HL-60/S4 (cell line): ENCODE measurements around the gene ALDH9A1.

Experiments
- in situ Hi-C: fragments of 300-500 bp; cut with MboI; formaldehyde crosslinking; loops from 2 replicates; pipeline ENCODE4 v1.14.3; 2022; ENCODE audit warnings: low sequenced_read_pairs

The ALDH9A1 gene

DNA sequence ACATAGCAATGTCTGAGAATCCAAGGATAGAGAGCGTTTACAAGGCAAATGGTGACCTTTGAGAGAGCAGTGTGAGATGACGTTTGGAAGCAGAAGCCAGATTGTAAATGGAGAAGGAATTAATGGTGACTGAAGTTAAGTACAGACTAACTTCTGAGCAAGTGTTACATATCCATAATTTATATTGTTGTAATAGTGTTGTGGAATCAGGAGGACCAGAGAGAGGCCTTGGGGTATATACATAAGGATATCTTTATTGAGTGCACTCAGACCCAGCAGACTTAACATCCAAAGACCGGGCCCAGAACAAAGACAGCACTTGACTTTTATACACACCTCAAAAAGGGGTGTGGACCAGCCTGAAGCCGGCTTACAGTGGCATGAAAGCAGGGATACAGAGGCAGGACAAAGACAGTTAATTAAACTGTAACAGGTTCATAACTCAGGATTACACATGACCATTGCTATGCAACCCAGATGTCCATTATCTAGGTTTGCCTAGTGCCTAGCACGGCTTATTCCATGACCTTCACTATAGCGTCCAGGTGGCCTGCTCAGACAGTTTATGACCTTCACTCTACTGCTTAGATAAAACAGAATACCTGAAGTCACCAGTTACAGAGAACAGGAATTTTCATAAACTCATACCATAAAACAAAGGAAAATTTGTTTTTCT lies 70.1 kb downstream of the ALDH9A1 start:
- in situ Hi-C loops, result no loop called here

- in situ Hi-C loops, result no loop called here
These were observed 73.9 kb downstream of the ALDH9A1 start for GRCh38 chr1:165624441-165624840.

GRCh38 chr1:165623624-165624023 lies 74.7 kb downstream of the ALDH9A1 start:
- in situ Hi-C loops, result no loop called here

DNA sequence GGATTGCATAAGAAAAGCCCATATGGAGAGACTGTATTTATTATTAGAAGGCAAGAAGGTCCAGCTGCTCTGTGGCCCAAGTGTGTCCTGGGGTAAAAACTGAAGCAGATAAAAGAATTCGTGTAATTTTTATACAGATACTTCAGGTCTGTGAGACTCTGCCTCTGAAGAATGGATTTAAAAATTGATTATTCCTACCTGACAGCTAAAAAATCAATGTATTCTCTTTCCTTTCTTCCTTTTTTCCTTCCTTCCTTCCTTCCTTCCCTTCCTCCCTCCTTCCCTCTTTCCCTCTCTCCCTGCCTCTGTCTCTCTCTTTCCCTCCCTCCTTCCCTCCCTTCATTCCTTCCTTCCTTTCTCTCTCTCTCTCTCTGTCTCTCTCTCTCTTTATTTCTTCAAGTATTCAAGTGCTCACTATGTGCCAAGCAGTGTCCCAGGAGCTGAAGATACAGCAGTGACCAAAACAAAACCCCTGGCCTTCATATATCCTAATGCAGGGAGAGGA lies 78.7 kb downstream of the ALDH9A1 start:
- in situ Hi-C loops, result no loop called here

- in situ Hi-C loops, result no loop called here
These were observed 81.3 kb downstream of the ALDH9A1 start for GRCh38 chr1:165616987-165617546.

GRCh38 chr1:165616054-165616612 lies 82.2 kb downstream of the ALDH9A1 start:
- in situ Hi-C loops, result no loop called here
